Stimulated activated CD8-positive, alpha-beta memory T cell treated with anti-CD3 and anti-CD28 coated beads, Interleukin-7, amount 100 ng/mL, for 48 hours (primary cell): ENCODE measurements around the gene GPR39.
"Not testable (repeated sequence)": the region's sequence is repeated elsewhere in the genome, so short reads cannot be mapped to it uniquely, and the experiment has no call there.

Experiments
- DNase-seq, 2 donors: peaks; one replicate each; pipeline ENCODE4 v3.0.0-alpha.2; 2020; ENCODE audit warnings: low read depth in 1 of 2; ENCODE audit errors: extremely low read depth in 1 of 2

The GPR39 gene

GRCh38 chr2:132416723-132417395 lies at the start of gene GPR39:
TSS of gene GPR39 (plus strand) at chr2:132416805.
- DNase-seq: no peak

GRCh38 chr2:132368191-132368590 lies 48.4 kb upstream of the GPR39 start:
- no peak for DNase-seq

GRCh38 chr2:132372276-132372675 lies 44.3 kb upstream of the GPR39 start:
- no peak for DNase-seq

GRCh38 chr2:132373391-132374135 lies 43.0 kb upstream of the GPR39 start:
- no peak for DNase-seq

GRCh38 chr2:132374151-132374550 lies 42.5 kb upstream of the GPR39 start:
- DNase-seq: no peak

- DNase-seq: no peak
Observed at GRCh38 chr2:132374551-132374950, 42.1 kb upstream of the GPR39 start.

- no peak for DNase-seq
Observed at GRCh38 chr2:132374961-132375360, 41.6 kb upstream of the GPR39 start.

GRCh38 chr2:132381376-132381775 lies 35.2 kb upstream of the GPR39 start:
- DNase-seq: no peak

GRCh38 chr2:132383956-132384355 lies 32.6 kb upstream of the GPR39 start:
- no peak for DNase-seq

- DNase-seq: no peak
Observed at GRCh38 chr2:132384491-132385151, 32.0 kb upstream of the GPR39 start.

- no peak for DNase-seq
Observed at GRCh38 chr2:132387126-132387525, 29.5 kb upstream of the GPR39 start.

- DNase-seq: no peak
Observed at GRCh38 chr2:132390076-132390475, 26.5 kb upstream of the GPR39 start.

GRCh38 chr2:132391378-132391777 lies 25.2 kb upstream of the GPR39 start:
- DNase-seq: no peak

- no peak for DNase-seq
Observed at GRCh38 chr2:132392221-132392620, 24.4 kb upstream of the GPR39 start.

GRCh38 chr2:132392879-132393278 lies 23.7 kb upstream of the GPR39 start:
- DNase-seq: no peak

GRCh38 chr2:132397042-132397441 lies 19.6 kb upstream of the GPR39 start:
- not testable (repeated sequence) for DNase-seq

- DNase-seq: no peak
Observed at GRCh38 chr2:132400169-132400900, 16.3 kb upstream of the GPR39 start.

GRCh38 chr2:132400901-132401240 lies 15.7 kb upstream of the GPR39 start:
- no peak for DNase-seq

GRCh38 chr2:132401326-132401725 lies 15.3 kb upstream of the GPR39 start:
- no peak for DNase-seq

- DNase-seq: no peak
Observed at GRCh38 chr2:132403146-132403545, 13.5 kb upstream of the GPR39 start.

- DNase-seq: no peak
Observed at GRCh38 chr2:132404056-132404455, 12.5 kb upstream of the GPR39 start.
